Hepatocyte (in vitro differentiated cells): Measurements from ENCODE around the gene DDX1. TPM values are rescaled to one million over a fixed set of nuclear protein-coding genes. Genes with fewer than 3 reads are reported as not detected.

Experiments
- DNase-seq: peaks from one replicate; pipeline ENCODE4 v3.0.0-alpha.2; 2016; ENCODE audit warnings: low spot score
- H2AFZ ChIP-seq: fragments of 200-600 bp; sonication (generic); 2 replicates; pipeline ENCODE4 v1.6.0; 2016; ENCODE audit warnings: antibody characterized with exemption, mild to moderate bottlenecking
- H3K27ac ChIP-seq: fragments of 200-600 bp; sonication (generic); 2 replicates; pipeline ENCODE4 v1.5.1; 2016; ENCODE audit warnings: mild to moderate bottlenecking
- H3K27me3 ChIP-seq: fragments of 200-600 bp; sonication (generic); 2 replicates; pipeline ENCODE4 v1.6.1; 2016
- H3K36me3 ChIP-seq: fragments of 200-600 bp; sonication (generic); replicated peaks from 2 replicates; pipeline ENCODE4 v1.5.1; 2016; ENCODE audit warnings: low read depth; ENCODE audit not compliant: insufficient read depth
- H3K4me1 ChIP-seq: fragments of 200-600 bp; sonication (generic); 2 replicates; pipeline ENCODE4 v1.5.1; 2016; ENCODE audit warnings: mild to moderate bottlenecking, moderate library complexity; ENCODE audit not compliant: insufficient read depth
- H3K4me2 ChIP-seq: fragments of 200-600 bp; sonication (generic); 2 replicates; pipeline ENCODE4 v1.6.0; 2016
- H3K4me3 ChIP-seq: fragments of 200-600 bp; sonication (generic); 2 replicates; pipeline ENCODE4 v1.5.1; 2016; ENCODE audit warnings: mild to moderate bottlenecking
- H3K79me2 ChIP-seq: fragments of 200-600 bp; sonication (generic); 2 replicates; pipeline ENCODE4 v1.6.0; 2017; ENCODE audit warnings: mild to moderate bottlenecking
- H3K9me2 ChIP-seq: fragments of 200-600 bp; sonication (generic); replicated peaks from 2 replicates; pipeline ENCODE4 v1.6.0; 2017; ENCODE audit warnings: mild to moderate bottlenecking; ENCODE audit not compliant: insufficient read depth
- H3K9me3 ChIP-seq: fragments of 200-600 bp; sonication (generic); 2 replicates; pipeline ENCODE4 v1.5.1; 2016; ENCODE audit warnings: low read depth, mild to moderate bottlenecking
- H4K20me1 ChIP-seq: fragments of 200-600 bp; sonication (generic); 2 replicates; pipeline ENCODE4 v1.6.0; 2016; ENCODE audit warnings: mild to moderate bottlenecking; ENCODE audit not compliant: insufficient read depth, poor library complexity, severe bottlenecking
- EZH2 ChIP-seq: fragments of 200-600 bp; sonication (generic); IDR thresholded peaks from 2 replicates; pipeline ENCODE4 v1.6.1; 2016; ENCODE audit warnings: antibody characterized with exemption, mild to moderate bottlenecking, borderline replicate concordance
- EZH2phosphoT487 ChIP-seq: fragments of 200-600 bp; sonication (generic); IDR thresholded peaks from one replicate; pipeline ENCODE4 v1.6.1; 2018; ENCODE audit warnings: antibody characterized with exemption, mild to moderate bottlenecking, low read depth, moderate library complexity; ENCODE audit not compliant: unreplicated experiment, severe bottlenecking
- WGBS: methylation state at CpG from one replicate; pipeline ENCODE4 v1.1.6; 2016; ENCODE audit warnings: low lambda C conversion rate; ENCODE audit errors: missing lambda C conversion rate; 5-methylcytosine and 5-hydroxymethylcytosine counted together
- polyA plus RNA-seq: library from polyadenylated mRNA; unstranded; fragments of >200 nt; fragmentation: Nextera tagmentation; extraction: Ambion mirVana; gene quantifications from 2 replicates; pipeline ENCODE4 v1.2.1, GENCODE V29; 2016
- total RNA-seq: library from RNA; depleted of rRNA; stranded (reverse); fragments of >200 nt; gene quantifications from 2 replicates; pipeline ENCODE4 v1.2.3, GENCODE V29; 2014
- TF ChIP-seq, protein P1 (sequence below): fragments of 200-600 bp; sonication (generic); IDR thresholded peaks from 2 replicates; pipeline ENCODE4 v1.5.1; 2016; ENCODE audit warnings: antibody characterized with exemption, mild to moderate bottlenecking; ENCODE audit not compliant: poor library complexity

The DDX1 gene
- total and polyA plus RNA-seq, 2 experiments from 2014 or later = 70.2 to 76.2 TPM

DNA sequence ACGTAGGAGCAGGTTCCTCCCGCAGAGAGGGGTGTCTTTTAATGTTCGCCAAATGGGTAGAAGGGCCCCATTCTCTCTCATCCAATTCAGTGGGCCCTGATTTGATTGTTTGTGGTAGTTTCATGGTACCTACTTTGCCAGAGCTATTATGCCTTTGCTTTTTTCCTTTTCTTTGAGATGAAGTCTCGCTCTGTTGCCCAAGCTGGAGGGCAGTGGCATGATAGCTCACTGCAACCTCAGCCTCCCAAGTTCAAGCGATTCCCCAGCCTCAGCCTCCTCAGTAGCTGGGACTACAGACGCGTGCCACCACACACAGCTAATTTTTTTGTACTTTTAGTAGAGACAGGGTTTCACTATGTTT, 59.7 kb downstream of the DDX1 start:
- 98% methylated on average over 7 of the region's 7 CpGs for WGBS
- no peaks in the 10 kb centered on the region for H3K9me3 ChIP-seq
- TF ChIP-seq, protein P1, sequence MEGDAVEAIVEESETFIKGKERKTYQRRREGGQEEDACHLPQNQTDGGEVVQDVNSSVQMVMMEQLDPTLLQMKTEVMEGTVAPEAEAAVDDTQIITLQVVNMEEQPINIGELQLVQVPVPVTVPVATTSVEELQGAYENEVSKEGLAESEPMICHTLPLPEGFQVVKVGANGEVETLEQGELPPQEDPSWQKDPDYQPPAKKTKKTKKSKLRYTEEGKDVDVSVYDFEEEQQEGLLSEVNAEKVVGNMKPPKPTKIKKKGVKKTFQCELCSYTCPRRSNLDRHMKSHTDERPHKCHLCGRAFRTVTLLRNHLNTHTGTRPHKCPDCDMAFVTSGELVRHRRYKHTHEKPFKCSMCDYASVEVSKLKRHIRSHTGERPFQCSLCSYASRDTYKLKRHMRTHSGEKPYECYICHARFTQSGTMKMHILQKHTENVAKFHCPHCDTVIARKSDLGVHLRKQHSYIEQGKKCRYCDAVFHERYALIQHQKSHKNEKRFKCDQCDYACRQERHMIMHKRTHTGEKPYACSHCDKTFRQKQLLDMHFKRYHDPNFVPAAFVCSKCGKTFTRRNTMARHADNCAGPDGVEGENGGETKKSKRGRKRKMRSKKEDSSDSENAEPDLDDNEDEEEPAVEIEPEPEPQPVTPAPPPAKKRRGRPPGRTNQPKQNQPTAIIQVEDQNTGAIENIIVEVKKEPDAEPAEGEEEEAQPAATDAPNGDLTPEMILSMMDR = no peak
- TF ChIP-seq EZH2phosphoT487 (no peak), EZH2 (no peak)
- H3K9me2 ChIP-seq = no peaks in the 10 kb centered on the region
- DNase-seq = no peak
- no peak overlapping the region for H3K4me3 ChIP-seq
- no peaks in the 10 kb centered on the region for H3K79me2 ChIP-seq
- no peak overlapping the region for H3K4me2 ChIP-seq
- H3K36me3 ChIP-seq = no peaks in the 10 kb centered on the region
- H4K20me1 ChIP-seq = no peaks in the 10 kb centered on the region
- no peak overlapping the region for H2AFZ ChIP-seq
- no peaks in the 10 kb centered on the region for H3K27me3 ChIP-seq
- H3K4me1 ChIP-seq = no peaks in the 10 kb centered on the region
- H3K27ac ChIP-seq = no peak overlapping the region

DNA sequence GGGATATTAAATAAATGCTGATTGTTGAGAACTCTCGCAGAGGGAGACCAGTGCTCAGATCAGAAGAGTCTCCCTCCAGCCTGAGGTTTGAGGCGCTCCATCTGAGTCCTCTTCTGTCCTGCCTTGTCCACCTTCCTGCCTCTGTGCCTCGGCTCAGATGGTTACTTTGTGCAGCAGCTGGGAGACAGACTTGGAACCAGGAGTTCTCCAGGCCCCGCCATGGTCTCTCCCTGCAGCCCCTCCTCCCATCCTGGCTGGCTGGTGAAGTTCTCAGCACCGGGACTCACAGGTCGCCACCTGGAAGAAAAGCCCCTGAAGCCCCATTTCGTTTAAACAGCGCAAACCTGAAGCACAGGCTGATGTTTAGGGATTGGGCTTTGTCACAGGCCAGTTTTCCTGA, 60.6 kb downstream of the DDX1 start:
- no peaks in the 10 kb centered on the region for H3K4me1 ChIP-seq
- no peak overlapping the region for H3K27ac ChIP-seq
- H3K36me3 ChIP-seq = no peaks in the 10 kb centered on the region
- H3K79me2 ChIP-seq = no peaks in the 10 kb centered on the region
- H2AFZ ChIP-seq = no peak overlapping the region
- no peaks in the 10 kb centered on the region for H4K20me1 ChIP-seq
- H3K4me2 ChIP-seq = no peak overlapping the region
- WGBS = 73% methylated on average over 8 of the region's 8 CpGs
- DNase-seq = no peak
- no peak overlapping the region for H3K4me3 ChIP-seq
- TF ChIP-seq, protein P1 = no peak
- TF ChIP-seq EZH2phosphoT487 = no peak
- TF ChIP-seq EZH2 = no peak
- H3K9me3 ChIP-seq = no peaks in the 10 kb centered on the region
- H3K27me3 ChIP-seq = no peaks in the 10 kb centered on the region
- H3K9me2 ChIP-seq = no peaks in the 10 kb centered on the region

DNA sequence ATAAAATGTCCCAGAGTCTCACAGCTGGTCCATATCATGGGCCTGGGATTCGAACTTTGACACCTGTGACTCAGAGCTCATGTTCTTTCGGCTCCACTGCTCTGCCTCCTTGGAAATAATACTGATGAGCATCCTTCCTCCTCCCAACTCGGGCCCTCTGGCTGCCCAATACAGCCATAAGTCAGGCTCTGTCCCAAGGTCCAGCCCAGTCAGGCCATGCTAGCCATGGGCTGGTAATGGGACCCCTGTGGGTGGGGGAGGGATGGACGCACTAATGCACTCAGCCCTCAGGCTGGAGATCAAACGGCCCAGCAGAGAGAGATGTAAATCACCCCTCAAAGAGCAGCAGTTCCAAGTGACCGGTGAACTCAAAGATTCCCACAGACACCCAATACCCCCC, 61.1 kb downstream of the DDX1 start:
- 57% methylated on average over 6 of the region's 6 CpGs for WGBS
- Histone ChIP-seq H3K4me3 (no peak overlapping the region), H3K9me3 (no peaks in the 10 kb centered on the region), H2AFZ (no peak overlapping the region), H3K36me3 (no peaks in the 10 kb centered on the region), H3K27ac (no peak overlapping the region), H3K27me3 (no peaks in the 10 kb centered on the region), H4K20me1 (no peaks in the 10 kb centered on the region), H3K4me1 (no peaks in the 10 kb centered on the region), H3K4me2 (no peak overlapping the region), H3K9me2 (no peaks in the 10 kb centered on the region), H3K79me2 (no peaks in the 10 kb centered on the region)
- no peak for DNase-seq
- TF ChIP-seq EZH2phosphoT487 = no peak
- TF ChIP-seq, protein P1 = no peak
- no peak for TF ChIP-seq EZH2
